HG03280 (cell line): Measurements from ENCODE around the gene OR52N5.

Source experiments
- ATAC-seq: cut with Tn5 transposase; IDR thresholded peaks from one replicate; pipeline ENCODE4 v1.9.1; 2021; ENCODE audit warnings: mild to moderate bottlenecking, moderate library complexity; ENCODE audit not compliant: unreplicated experiment

OR52N5 gene

DNA sequence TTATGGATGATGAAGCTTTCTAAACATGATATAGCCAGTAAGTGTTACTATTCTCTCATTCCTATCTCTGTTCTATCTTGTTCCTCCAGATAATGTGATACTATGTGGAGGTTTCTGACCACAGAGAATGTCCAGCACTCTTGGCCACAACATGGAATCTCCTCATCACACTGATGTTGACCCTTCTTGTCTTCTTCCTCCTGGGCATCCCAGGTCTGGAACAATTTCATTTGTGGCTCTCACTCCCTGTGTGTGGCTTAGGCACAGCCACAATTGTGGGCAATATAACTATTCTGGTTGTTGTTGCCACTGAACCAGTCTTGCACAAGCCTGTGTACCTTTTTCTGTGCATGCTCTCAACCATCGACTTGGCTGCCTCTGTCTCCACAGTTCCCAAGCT, 56.8 kb downstream of the OR52N5 start:
- ATAC-seq = no peak
